ENCODE results near the gene UBB. TPM values are rescaled to one million over a fixed set of nuclear protein-coding genes. Genes with fewer than 3 reads are reported as not detected.

Gene UBB
- polyA plus RNA-seq, 1 experiment = 1,944 TPM

GRCh38 chr17:16353317-16354174 is 27.3 kb upstream of the UBB start, which contains the start of gene CENPV:
Gene CENPV (minus strand): TSS chr17:16353469. CDS start chr17:16353436, 33 bp downstream.
- ChIA-PET POLR2A (interaction anchor here (0.6 to 3.5 kb wide), 6 partner anchors 27 to 398 kb away, joined by 3 to 20 read pairs (median 7); partner anchors contain the start of genes NCOR1 and UBB), CTCF (interaction anchor here (0.5 to 6.5 kb wide), 8 partner anchors 10 to 271 kb away, joined by 3 to 73 read pairs (median 6); no protein-coding TSS in a partner anchor)
- Histone ChIP-seq H3K4me3 (ENCODE audit: low read depth, low read length) (peak within 1 kb of the TSS; percentile 74), H3K9me3 (ENCODE audit: control insufficient read depth, insufficient read depth, low read length) (no peaks in the 10 kb centered on the region; the same call in 1 of the 2 replicates), H3K27ac (ENCODE audit: low read depth, low read length) (peak within 1 kb of the TSS; percentile 80), H3K27me3 (ENCODE audit: control insufficient read depth, insufficient read depth, low read length) (no peaks in the 10 kb centered on the region)
- DNase-seq (ENCODE audit: low read depth, low spot score) = no peak
- TF ChIP-seq, protein P1, sequence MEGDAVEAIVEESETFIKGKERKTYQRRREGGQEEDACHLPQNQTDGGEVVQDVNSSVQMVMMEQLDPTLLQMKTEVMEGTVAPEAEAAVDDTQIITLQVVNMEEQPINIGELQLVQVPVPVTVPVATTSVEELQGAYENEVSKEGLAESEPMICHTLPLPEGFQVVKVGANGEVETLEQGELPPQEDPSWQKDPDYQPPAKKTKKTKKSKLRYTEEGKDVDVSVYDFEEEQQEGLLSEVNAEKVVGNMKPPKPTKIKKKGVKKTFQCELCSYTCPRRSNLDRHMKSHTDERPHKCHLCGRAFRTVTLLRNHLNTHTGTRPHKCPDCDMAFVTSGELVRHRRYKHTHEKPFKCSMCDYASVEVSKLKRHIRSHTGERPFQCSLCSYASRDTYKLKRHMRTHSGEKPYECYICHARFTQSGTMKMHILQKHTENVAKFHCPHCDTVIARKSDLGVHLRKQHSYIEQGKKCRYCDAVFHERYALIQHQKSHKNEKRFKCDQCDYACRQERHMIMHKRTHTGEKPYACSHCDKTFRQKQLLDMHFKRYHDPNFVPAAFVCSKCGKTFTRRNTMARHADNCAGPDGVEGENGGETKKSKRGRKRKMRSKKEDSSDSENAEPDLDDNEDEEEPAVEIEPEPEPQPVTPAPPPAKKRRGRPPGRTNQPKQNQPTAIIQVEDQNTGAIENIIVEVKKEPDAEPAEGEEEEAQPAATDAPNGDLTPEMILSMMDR (IDR thresholded peaks at IDR 0.05; ENCODE audit: low read depth, low read length) = peak; percentile 7; the same call in 1 of the 2 replicates

DNA sequence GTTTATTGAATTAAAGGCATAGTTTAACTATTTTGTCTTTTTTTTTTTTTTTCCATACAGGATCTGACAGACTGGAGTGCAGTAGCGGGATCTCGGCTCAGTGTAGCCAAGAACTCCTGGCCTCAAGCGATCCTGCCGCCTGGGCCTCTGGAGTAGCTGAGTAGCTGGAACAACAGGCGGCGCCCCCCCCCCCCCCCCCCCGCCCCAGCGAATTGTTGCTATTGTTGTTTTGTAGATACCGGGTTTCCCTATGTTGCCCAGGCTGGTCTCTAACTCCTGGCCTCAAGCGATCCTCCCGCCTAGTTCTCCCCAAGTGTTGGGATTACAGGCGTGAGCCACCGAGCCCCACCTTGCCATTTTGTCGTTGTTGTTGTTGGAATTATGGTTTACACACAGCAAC is 26.3 kb upstream of the UBB start:
- Histone ChIP-seq H3K4me3 (ENCODE audit: low read depth, low read length) (no peak overlapping the region), H3K27me3 (ENCODE audit: control insufficient read depth, insufficient read depth, low read length) (no peaks in the 10 kb centered on the region), H3K9me3 (ENCODE audit: control insufficient read depth, insufficient read depth, low read length) (no peaks in the 10 kb centered on the region; the same call in 1 of the 2 replicates), H3K27ac (ENCODE audit: low read depth, low read length) (no peak overlapping the region)
- ChIA-PET POLR2A (interaction anchor here (3.5 kb wide), 1 partner anchor 26 kb away, joined by 20 read pairs; the partner anchor contains the start of gene UBB), CTCF (interaction anchor here (1.6 to 6.5 kb wide), 2 partner anchors 9 to 24 kb away, joined by 4 to 73 read pairs; no protein-coding TSS in a partner anchor)
- DNase-seq (ENCODE audit: low read depth, low spot score) = no peak
- TF ChIP-seq, protein P1 (IDR thresholded peaks at IDR 0.05; ENCODE audit: low read depth, low read length) = no peak

DNA sequence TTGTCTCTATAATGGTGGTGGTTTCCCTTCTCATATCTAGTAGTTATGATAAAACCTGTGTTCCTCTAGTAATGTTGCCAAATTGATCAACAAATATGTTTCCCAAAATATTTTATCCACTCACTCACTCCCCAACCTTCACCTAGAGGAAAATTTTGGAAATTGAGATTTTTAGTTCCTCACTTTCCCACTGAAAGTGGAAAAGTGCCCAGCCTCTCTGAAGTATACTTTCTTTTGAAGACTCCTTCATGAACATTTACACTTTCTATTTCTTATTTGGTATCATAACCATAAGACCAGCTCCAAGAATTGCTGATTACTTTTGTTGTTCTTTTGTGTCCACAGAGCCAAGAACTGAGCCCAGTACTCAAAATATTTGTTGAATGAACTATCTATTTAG is 22.5 kb upstream of the UBB start:
- Histone ChIP-seq H3K4me3 (ENCODE audit: low read depth, low read length) (no peak overlapping the region), H3K27ac (ENCODE audit: low read depth, low read length) (no peak overlapping the region), H3K9me3 (ENCODE audit: control insufficient read depth, insufficient read depth, low read length) (no peaks in the 10 kb centered on the region), H3K27me3 (ENCODE audit: control insufficient read depth, insufficient read depth, low read length) (no peaks in the 10 kb centered on the region)
- CTCF ChIA-PET = no interaction called here
- DNase-seq (ENCODE audit: low read depth, low spot score) = no peak
- POLR2A ChIA-PET = no interaction called here
- TF ChIP-seq, protein P1 (IDR thresholded peaks at IDR 0.05; ENCODE audit: low read depth, low read length) = no peak

DNA sequence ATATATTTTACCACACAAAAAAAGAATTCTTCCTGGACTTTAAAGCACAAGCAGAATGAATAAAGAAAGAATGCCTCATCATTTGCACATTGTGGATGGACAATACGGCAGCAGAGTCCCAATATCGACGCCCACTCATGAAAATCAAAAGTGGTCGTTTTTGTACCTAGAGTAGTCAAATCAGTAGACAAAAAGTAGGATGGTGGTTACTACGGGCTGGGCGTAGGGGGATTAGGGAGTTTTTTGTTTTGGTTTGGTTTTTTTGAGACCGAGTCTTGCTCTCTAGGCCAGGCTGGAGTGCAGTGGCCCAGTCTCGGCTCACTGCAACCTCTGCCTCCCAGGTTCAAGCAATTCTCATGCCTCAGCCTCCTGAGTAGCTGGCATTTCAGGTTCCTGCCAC is 19.0 kb upstream of the UBB start:
- H3K27ac ChIP-seq (ENCODE audit: low read depth, low read length) = no peak overlapping the region
- ChIA-PET POLR2A (no interaction called here), CTCF (interaction anchor here (0.6 to 4.4 kb wide), 3 partner anchors 12 to 160 kb away, joined by 3 to 53 read pairs (median 26); no protein-coding TSS in a partner anchor)
- TF ChIP-seq, protein P1 (IDR thresholded peaks at IDR 0.05; ENCODE audit: low read depth, low read length) = no peak
- DNase-seq (ENCODE audit: low read depth, low spot score) = no peak
- H3K4me3 ChIP-seq (ENCODE audit: low read depth, low read length) = no peak overlapping the region
- no peaks in the 10 kb centered on the region for H3K27me3 ChIP-seq (ENCODE audit: control insufficient read depth, insufficient read depth, low read length)
- no peaks in the 10 kb centered on the region for H3K9me3 ChIP-seq (ENCODE audit: control insufficient read depth, insufficient read depth, low read length)

All from AG04450 (cell line).